Activated T-cell treated with anti-CD3 and anti-CD28 coated beads for 1 hour (primary cell): Measurements from ENCODE around the gene EPN2.
"Not testable (repeated sequence)": the region's sequence is repeated elsewhere in the genome, so short reads cannot be mapped to it uniquely, and the experiment has no call there.

ENCODE experiments used
- DNase-seq: peaks from one replicate; pipeline ENCODE4 v3.0.0-alpha.2; 2020; ENCODE audit warnings: low read depth

The EPN2 gene

GRCh38 chr17:19345486-19346350 lies 108.6 kb downstream of the EPN2 start:
- DNase-seq: no peak

GRCh38 chr17:19346351-19347255 lies 109.4 kb downstream of the EPN2 start:
- DNase-seq: no peak

GRCh38 chr17:19347323-19348080 lies 110.3 kb downstream of the EPN2 start:
- DNase-seq: no peak

DNA sequence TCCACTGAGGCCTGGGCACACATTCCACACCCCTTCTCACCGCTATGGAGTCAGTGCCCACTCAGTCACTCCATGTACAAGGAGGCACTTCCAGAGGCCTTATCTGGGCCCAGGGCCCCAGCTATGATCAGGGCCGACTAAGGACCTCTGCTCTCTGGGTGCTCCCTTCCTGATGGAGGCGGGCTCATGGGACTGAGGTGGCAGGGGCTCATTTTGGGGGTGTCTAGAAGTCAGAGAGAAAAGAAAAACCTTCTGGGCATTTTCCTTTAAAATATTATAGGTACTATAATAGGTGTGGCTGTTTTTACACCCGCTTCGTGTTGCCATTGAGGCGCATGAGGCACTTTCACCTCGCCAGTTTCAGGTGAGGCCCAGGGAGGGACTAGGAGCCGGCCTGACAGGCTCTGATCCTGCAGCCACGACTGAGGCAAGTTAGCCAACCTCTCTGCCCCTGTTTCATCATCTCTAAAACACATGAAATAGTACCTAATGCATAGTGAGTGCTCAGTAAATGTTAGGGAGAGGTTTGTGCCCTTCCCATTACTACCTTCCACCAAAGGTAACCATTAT lies 111.0 kb downstream of the EPN2 start:
- DNase-seq: no peak

- DNase-seq: no peak
These were observed 111.6 kb downstream of the EPN2 start for GRCh38 chr17:19348806-19349205.

DNA sequence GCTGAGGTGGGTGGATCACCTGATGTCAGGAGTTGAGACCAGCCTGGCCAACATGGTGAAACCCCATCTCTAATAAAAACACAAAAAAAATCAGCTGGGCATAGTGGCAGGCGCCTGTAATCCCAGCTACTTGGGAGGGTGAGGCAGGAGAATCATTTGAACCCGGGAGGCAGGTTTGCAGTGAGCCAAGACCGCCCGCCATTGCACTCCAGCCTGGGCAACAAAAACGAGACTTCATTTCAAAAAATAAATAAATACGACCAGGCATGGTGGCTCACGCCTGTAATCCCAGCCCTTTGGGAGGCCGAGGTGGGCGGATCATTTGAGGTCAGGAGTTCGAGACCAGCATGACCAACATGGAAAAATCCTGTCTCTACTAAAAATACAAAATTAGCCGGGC lies 116.2 kb downstream of the EPN2 start:
- not testable (repeated sequence) for DNase-seq

GRCh38 chr17:19354748-19355147 lies 117.6 kb downstream of the EPN2 start:
- no peak for DNase-seq

GRCh38 chr17:19357351-19357750 lies 120.2 kb downstream of the EPN2 start:
- DNase-seq: no peak

DNA sequence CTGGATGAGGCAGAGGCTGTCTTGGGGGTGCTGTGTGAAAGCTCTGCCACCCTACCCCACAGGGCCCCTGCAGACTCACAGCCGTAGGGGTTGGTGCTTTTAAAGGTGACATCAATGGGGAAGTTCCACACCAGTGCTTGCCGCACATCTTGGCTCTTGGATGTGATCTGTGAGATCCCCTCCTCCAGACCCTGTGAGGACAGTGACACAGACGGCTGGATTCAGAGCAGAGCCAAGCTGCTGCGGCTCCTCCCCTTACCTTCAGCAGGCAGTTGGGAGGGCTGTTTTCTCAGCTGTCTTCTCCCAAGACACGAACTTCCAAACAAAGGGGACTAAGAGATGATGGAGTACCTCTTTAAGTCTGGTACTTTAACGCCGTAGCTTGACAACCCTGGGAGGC lies 120.6 kb downstream of the EPN2 start:
- DNase-seq: no peak

DNA sequence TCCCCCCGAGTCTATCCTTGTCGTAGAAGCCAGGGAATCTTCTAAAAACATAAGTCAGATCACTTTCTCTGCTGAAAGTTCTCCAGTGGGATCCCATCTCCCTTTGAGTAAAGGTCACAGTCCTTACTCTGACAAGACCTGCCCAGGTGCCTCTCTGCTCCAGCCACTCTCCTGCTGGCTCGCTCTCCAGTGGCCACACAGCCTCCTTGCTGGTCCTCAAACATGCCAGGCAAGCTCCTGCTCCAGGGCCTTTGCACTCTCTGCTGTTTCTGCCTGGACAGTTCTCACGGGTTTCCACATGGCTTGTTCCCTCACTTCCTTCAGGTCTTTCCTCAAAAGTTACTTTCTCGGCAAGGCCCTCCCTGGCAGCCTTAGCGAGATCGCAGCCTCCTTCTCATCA lies 122.0 kb downstream of the EPN2 start:
- no peak for DNase-seq

DNA sequence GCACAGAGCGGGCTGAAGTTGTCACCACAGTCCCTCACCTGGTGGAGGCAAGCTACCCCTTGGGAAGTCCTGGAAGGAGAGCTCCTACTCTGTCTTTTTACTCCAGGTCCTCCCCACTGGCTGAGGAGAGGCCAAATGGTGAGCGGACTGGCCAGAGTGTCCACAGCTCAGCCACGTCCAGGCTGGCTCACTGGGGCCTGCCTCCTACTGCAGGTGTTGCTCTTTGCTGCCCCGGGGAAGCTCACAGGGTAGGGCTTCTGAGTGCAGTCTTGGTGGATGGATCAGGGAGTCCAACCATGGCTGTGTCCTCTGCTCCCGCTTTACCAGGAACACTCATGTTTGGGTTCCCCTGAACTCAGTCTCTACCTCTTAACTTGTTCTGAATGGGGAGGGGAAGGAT lies 122.7 kb downstream of the EPN2 start:
- DNase-seq: no peak

DNA sequence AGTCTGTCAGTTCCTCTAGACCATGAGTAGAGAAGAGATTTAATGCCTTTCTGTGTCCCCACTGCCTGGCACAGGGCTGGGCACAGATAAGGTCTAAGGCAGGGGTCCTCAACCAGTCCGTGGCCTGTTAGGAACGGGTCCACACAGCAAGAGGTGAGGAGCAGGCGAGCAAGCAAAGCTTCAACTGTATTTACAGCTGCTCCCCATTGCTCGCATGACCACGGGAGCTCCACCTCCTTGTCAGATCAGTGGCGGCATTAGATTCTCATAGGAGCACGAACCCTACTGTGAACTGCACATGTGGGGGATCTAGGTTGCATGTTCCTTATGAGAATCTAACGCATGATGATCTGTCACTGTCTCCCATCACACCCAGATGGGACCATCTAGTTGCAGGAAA lies 123.6 kb downstream of the EPN2 start:
- no peak for DNase-seq

- no peak for DNase-seq
These were observed 124.2 kb downstream of the EPN2 start for GRCh38 chr17:19361326-19361725.

DNA sequence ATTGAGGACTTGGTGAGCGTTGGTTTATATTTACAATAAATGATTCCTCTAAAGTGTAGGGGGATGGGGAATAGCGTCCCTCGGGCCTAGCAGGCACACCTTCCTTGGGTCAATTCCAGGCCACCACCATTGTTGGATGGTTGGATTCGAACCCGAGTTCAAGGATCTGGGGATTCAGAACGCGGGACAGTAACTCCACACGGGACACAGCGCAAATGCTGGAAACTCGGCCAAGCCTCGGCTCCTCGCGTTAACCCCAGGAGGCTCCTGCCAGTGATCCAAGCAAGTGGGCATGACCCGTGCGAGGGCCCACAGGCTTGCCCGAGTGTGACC lies 124.7 kb downstream of the EPN2 start:
- no peak for DNase-seq

- peak; percentile 89 for DNase-seq
These were observed 125.3 kb downstream of the EPN2 start, which contains the start of gene B9D1 for GRCh38 chr17:19362277-19363113. TSS of gene B9D1 (minus strand) at chr17:19362723. CDS start at chr17:19362569, 154 bp downstream.

DNA sequence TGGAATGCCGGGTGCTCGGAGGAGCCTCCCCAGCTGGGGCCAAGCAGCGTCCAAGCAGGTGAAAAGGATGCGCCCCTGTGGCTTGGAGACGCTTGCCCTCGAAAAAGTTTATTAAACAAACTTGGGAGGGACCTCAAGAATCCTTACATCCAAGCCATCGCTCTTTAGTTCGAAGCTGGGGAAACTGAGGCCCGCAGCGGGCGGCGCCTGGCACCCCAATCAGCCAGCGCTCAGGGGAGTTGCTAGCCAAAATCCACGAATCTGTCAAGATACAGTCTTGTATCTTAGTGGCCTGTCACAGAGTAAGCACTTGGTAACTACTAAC lies 125.9 kb downstream of the EPN2 start:
- DNase-seq: no peak

DNA sequence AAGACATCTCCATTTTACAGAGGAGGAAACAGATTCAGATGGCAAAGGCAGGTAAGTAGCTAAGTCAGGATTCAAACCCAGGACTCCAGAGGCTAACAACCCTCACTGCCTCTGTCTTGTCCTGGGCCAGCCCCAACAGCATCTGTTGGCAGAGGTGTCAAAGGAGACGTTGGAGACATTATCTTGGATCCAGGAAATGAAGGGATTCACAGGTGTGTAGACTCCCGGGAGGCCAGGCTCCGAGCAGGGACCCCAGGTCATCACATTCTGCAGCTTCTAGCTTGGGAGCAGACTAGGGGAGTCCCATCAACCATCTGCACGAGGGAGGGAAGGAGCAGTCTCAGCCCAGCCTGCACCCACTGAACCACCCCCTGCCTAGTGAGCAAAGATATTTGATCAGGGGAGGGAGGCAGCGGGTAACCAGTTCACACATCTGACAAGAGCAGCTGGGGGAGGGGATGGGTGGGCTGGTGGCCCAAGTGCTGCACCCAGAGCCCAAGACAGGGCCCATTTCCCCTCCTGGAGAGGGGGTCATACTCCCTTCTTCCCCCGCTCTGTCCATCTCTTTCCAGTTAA lies 126.4 kb downstream of the EPN2 start:
- no peak for DNase-seq

DNA sequence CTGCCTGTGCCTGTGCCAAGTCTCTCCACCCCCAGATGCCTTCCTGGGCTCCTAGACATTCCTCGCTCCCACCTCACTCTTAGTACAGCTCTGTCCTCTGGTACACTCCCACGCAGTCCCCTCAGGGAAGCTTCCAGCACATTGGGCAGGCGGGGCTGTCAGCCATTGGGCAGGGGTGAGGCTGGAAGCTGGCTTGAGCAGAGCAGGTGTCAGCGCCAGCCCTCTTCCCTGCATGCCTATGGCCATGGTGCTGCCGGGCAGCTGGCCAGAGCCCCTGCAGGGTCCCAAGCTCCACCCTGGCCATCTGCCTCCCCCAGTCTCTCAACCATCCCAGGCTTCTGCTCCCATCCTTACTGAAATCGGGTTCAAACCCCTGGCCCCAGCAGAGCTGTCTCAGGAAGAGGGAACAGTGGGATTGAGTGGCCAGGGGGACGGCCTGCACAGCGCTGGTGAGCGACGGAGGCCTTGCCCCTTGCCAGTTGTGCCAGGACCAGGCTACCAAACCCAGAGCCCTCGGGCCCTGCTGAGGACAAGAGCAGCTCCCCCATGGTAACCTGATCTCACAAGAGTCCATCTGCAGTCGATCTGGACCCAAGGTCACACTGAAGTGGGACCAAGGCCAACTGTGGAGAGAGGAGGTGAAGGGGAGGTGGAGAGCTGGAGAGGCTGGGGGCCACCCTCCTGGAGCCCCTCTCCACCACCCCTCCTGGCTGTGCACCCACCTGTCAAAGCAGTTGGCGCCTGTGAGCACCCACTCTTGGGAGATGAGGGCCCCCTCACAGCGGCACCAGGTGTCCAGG lies 127.7 kb downstream of the EPN2 start:
- no peak for DNase-seq

DNA sequence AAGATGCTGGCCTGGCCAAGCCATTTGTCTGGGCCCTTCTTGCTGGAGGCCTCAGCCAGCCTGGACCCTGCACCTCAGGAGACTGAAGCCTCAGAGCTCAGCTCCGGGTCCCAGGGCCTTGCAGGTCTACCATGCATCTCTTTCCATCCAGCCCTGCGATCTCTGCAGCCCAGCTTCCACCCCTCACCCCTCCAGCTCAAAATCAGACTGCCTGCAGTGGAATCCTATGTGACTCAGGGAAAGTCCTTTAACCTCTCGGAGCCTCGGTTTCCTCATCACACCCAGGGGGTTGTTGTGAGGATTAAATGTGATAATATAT lies 128.3 kb downstream of the EPN2 start:
- DNase-seq: no peak
